Peyer's patch (tissue), 4 donors: ENCODE data around the gene GASK1A.

Experiments
- CTCF ChIP-seq, 6 experiments: fragments of 450-650 bp in 4 of 6; fragments of 200-600 bp in 2 of 6; sonication (generic) in 1 of 6; IDR thresholded peaks; one replicate each; pipeline ENCODE4 v1.5.1; 2017 to 2019; ENCODE audit warnings: antibody characterized with exemption in 6 of 6, mild to moderate bottlenecking in 3 of 6, moderate library complexity in 1 of 6
- POLR2A ChIP-seq, 2 donors: fragments of 450-650 bp; IDR thresholded peaks; one replicate each; pipeline ENCODE4 v1.5.1; 2017; ENCODE audit warnings: antibody characterized with exemption in 2 of 2, mild to moderate bottlenecking in 2 of 2, moderate library complexity in 2 of 2

- TF ChIP-seq CTCF (IDR thresholded peaks at IDR 0.05), result no peak
- TF ChIP-seq POLR2A (IDR thresholded peaks at IDR 0.05), result no peak
Measured at GRCh38 chr3:43013743-43014155, 34.6 kb downstream of the GASK1A start.
